GM18505 (cell line): Measurements from ENCODE around the gene KRCC1.

ENCODE experiments used
- ATAC-seq: cut with Tn5 transposase; IDR thresholded peaks from one replicate; pipeline ENCODE4 v1.9.1; 2021; ENCODE audit not compliant: unreplicated experiment
- POLR2A ChIP-seq: IDR thresholded peaks from 4 replicates; pipeline ENCODE4 v1.6.1; 2011; ENCODE audit warnings: borderline replicate concordance; ENCODE audit not compliant: insufficient read depth, insufficient read length; ENCODE audit errors: extremely low read depth

The KRCC1 gene

GRCh38 chr2:88068044-88068443 is 12.5 kb upstream of the KRCC1 start:
- no peak for TF ChIP-seq POLR2A
- no peak for ATAC-seq

DNA sequence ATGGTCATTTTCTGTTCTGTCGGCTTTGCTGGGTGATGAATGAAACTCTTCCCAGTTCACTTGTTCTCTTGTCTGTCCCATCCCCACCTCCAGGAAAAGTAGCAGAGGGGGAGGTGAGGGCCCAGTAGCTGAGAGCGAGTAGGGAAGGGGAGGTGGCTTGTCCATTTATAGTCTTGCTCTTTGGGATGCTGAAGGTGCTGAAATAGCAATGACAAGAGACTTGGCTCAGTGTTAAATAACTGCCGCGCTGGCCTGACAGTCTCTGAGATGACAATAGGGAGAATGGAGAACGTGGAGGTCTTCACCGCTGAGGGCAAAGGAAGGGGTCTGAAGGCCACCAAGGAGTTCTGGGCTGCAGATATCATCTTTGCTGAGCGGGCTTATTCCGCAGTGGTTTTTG is 12.0 kb upstream of the KRCC1 start, which contains the start of gene SMYD1:
Gene SMYD1 (plus strand): TSS at position 228 of the 400 bp plus-strand sequence. CDS start 40 bp downstream, at position 268.
- no peak for TF ChIP-seq POLR2A
- no peak for ATAC-seq

DNA sequence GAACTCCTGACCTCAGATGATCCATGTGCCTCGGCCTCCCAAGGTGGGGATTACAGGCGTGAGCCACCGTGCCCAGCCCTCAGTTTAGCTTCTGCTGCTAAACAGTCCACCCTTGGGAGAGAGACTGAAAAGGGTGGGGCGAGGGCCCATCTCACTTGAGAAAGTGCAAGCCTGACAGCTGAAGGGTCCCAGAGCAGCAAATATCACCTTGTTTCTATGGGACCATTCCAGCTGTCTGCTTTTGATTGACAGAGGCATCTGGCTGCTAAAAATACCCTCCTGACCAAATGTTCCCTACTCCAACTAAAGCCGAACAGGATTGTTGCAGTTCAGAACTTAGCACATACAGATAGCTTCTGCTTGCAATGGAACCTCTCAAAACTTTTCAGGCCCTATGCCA is 11.6 kb upstream of the KRCC1 start:
- TF ChIP-seq POLR2A, result no peak
- no peak for ATAC-seq

- no peak for TF ChIP-seq POLR2A
- ATAC-seq, result no peak
Measured at GRCh38 chr2:88066543-88066942, 11.0 kb upstream of the KRCC1 start.

DNA sequence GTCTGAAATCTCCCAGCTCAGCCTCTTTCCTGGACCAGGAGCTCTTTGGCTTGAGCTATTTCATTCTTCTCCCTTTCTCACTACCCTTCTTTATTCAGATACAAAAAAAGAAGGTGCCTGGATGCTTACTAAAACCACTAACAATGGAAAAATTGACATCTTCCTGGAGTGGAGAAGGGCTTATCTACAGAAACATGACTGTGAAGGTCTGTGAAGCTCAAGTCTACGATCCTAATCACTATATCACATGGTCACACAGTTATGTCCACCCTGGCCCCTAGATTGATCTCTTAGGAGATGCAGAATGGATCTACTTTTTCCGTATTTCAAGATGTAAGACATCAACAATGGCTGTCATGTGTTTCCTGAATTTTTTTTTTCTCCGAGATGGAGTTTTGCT is 5.7 kb upstream of the KRCC1 start:
- TF ChIP-seq POLR2A, result no peak
- no peak for ATAC-seq

GRCh38 chr2:88060907-88061275 is 5.3 kb upstream of the KRCC1 start:
- TF ChIP-seq POLR2A, result no peak
- ATAC-seq, result no peak

GRCh38 chr2:88059979-88060906 is 4.7 kb upstream of the KRCC1 start:
- TF ChIP-seq POLR2A, result no peak
- ATAC-seq, result no peak

DNA sequence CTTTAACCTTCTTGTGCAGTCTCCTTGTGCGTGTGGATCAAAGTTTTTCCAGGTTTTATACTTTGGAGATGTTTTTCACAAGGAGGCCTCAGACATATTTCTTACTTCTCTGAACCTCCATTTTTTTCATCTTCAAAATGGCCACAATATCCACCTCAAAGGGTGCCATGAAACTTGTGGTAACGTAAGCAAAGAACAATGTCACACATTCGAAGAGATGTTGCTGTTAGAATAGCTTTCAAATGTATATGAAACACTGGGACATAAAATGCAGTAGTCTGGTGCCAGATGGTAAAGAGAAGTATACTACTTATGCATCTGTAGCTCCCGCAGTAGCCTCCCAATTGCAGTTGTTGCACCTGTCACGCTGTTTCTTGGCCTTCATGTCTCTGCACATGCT is 2.6 kb upstream of the KRCC1 start:
- no peak for TF ChIP-seq POLR2A

GRCh38 chr2:88057437-88057844 is 1.9 kb upstream of the KRCC1 start:
- TF ChIP-seq POLR2A, result no peak
- ATAC-seq, result no peak

More for the DNA sequence above, 2.6 kb upstream of the KRCC1 start:
- ATAC-seq, result no peak

- peak; percentile 5 for TF ChIP-seq POLR2A
- ATAC-seq, result no peak
Measured at GRCh38 chr2:88054782-88055370, 707 bp downstream of the KRCC1 start.

DNA sequence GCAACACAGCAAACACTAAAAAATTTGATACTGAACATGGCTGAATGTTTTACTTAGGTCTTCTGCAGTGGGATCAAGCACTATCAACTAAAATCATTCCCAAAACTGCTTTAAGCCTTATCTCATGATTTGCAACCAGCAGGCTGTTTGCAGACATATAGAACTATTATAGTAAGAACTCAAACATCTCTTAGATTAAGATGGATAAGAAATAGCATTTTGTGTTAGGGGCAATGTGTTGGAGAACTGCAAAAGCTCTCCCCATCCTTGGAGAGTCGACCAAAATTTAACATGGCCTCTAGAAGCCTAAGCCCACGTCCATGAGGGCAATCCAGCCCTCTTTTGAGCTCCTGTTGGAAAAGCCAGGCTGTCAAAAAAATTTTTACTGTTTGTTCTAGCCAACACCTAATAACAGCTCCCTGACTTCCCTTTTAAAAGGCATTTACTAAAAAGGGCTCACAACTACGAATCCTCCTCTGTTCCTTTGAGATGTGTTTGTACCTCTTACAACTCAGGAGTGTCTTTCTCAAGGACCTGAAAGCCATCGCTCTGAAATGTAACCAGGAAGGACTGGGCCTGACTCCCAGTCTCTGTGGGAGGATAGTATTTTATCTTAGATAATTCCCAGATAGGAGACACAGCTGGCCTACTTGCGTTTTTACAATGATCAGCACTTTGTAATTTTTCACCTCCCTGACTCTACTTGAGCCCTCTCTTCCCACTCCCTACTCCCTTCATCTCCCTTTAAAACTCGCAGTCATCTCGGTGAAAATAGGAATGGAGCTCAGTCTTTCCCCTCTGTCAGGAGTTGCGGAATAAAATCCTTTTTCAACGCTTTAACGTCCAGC is 1.4 kb downstream of the KRCC1 start:
- peak; percentile 22 for TF ChIP-seq POLR2A
- ATAC-seq, result no peak

DNA sequence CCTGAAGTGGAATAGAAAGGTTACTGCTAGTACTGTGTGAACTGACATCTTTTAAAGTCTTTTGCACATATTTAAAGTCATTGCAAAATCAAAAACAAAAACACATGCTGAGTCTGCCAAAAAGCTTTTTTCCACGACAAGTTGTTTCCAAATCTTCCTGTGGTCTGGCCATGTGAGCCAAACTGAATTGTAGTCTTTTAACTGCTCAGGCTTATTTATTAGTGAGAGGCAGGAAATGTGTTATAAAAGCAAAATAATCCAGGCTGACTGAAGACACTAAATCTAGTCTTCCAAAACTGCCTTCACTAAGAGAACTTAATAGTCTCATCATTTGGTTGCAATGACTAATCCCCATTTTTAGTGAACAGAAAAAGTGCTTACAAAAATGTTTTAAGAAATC is 2.3 kb downstream of the KRCC1 start:
- ATAC-seq, result no peak
- TF ChIP-seq POLR2A, result no peak

DNA sequence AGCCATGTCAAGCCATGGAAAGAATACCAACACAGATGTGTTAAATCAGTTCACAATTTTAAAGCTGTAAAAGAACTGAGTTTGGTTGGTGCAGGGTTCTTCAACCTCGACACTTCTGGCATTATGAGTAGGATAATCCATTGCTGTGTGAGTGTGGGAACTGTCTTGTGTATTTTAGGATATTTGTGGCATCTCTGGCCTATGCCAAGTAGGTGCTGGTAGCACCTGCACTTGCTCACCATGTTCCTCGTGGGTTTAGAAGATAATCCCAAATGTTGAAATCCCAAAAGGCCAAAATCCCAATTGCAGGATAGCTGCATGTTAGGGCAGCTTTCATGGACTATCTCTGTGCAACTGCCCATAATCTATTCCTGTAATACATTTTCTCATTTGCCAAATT is 3.8 kb downstream of the KRCC1 start:
- ATAC-seq, result no peak
- TF ChIP-seq POLR2A, result no peak
